Mucosa of stomach (tissue), 1 donor: ENCODE data around the gene SS18.

Source experiments
- H3K27me3 ChIP-seq: one replicate; pipeline ENCODE4 v1.7.0; 2013; ENCODE audit warnings: mild to moderate bottlenecking, low read length; ENCODE audit not compliant: control insufficient read depth, insufficient read depth
- H3K36me3 ChIP-seq: one replicate; pipeline ENCODE4 v1.7.0; 2013; ENCODE audit warnings: low read length; ENCODE audit not compliant: control insufficient read depth, insufficient read depth
- H3K4me1 ChIP-seq: one replicate; pipeline ENCODE4 v1.7.0; 2013; ENCODE audit warnings: mild to moderate bottlenecking, low read length; ENCODE audit not compliant: control insufficient read depth, insufficient read depth
- H3K4me3 ChIP-seq: one replicate; pipeline ENCODE4 v1.7.0; 2013; ENCODE audit warnings: low read length
- H3K9ac ChIP-seq: one replicate; pipeline ENCODE4 v1.7.0; 2013; ENCODE audit warnings: mild to moderate bottlenecking, low read length, moderate library complexity
- H3K9me3 ChIP-seq: one replicate; pipeline ENCODE4 v1.7.0; 2013; ENCODE audit warnings: mild to moderate bottlenecking, low read length, moderate library complexity; ENCODE audit not compliant: control insufficient read depth
- donor health status: Pancreatic carcinoma.

SS18 gene

GRCh38 chr18:25990473-25990872 is 99.9 kb downstream of the SS18 start:
- no peaks in the 10 kb centered on the region for H3K9me3 ChIP-seq
- no peak overlapping the region for H3K4me3 ChIP-seq
- H3K36me3 ChIP-seq = no peaks in the 10 kb centered on the region
- no peak overlapping the region for H3K9ac ChIP-seq
- no peaks in the 10 kb centered on the region for H3K27me3 ChIP-seq
- H3K4me1 ChIP-seq = no peaks in the 10 kb centered on the region

DNA sequence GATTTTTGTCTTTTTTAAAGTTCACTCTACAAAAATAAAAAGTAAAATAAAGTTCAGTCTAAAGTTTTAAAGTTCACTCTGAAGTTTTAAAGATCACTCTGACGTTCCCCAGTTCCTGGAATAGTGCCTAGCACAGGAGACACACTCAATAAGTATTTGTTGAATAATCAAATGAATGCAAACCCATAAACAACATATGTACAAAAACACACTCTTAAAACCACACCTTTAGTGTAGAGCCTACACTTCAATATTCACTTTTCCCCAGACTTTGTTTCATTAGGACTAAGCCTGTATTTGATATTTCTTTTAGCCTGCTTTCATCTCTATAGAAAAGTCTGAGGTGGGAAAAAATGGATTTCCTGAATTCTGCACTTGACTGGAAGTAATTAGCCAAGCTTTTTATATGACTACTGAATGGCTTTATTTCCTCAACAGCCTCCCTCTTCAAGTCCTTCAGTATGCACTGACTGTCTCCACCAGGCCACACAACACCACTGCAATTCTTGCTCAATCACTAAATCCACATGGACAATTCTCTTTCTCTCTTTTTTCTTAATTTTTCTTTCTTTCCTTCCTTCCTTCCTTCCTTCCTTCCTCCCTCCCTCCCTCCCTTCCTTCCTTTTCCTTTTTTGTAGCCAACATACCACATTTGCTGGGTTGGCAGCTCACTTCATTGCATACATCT is 104.6 kb downstream of the SS18 start:
- Histone ChIP-seq H3K9ac (no peak overlapping the region), H3K27me3 (no peaks in the 10 kb centered on the region), H3K36me3 (no peaks in the 10 kb centered on the region), H3K9me3 (no peaks in the 10 kb centered on the region), H3K4me3 (no peak overlapping the region), H3K4me1 (no peaks in the 10 kb centered on the region)

DNA sequence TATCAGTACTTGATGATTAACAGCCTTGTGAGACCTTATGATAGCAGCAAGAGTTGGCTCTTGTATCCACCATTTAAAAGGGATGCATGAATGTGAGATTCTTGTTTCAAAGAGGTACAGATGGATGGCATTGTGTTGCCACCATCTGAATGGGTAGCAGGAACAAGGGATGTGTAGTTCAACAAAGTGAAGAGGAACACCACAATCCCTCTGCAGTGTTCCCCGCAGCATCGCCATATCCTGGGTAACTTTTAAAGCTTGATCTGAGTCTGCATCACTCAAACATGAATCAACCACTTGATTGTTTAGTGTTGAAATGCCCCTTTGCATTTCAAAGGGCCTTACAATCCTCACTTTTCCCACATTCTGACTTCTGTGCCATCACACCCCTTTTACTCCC is 106.7 kb downstream of the SS18 start:
- H3K4me3 ChIP-seq = no peak overlapping the region
- H3K4me1 ChIP-seq = no peaks in the 10 kb centered on the region
- H3K36me3 ChIP-seq = no peaks in the 10 kb centered on the region
- no peaks in the 10 kb centered on the region for H3K9me3 ChIP-seq
- H3K9ac ChIP-seq = no peak overlapping the region
- no peaks in the 10 kb centered on the region for H3K27me3 ChIP-seq

DNA sequence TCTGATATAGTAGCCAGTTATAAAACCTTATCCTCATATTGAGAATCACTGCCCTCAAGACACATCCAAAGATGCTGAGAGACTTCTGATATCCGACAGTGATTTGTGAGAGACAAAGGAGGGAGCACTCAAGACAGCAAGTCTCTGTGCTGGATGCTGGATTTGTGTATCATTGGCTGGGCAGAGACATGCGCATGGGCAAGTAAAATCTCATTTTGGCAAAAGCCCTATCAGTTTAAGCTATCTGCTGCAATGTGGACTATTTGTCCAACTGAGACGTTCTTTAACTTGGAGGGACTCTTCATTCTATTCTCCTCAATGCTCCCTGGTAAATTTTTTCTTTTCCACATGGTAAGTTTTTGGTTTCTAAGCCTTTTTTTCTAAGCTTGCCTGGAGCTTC is 107.5 kb downstream of the SS18 start:
- Histone ChIP-seq H3K4me3 (no peak overlapping the region), H3K9ac (no peak overlapping the region), H3K9me3 (no peaks in the 10 kb centered on the region), H3K36me3 (no peaks in the 10 kb centered on the region), H3K4me1 (no peaks in the 10 kb centered on the region), H3K27me3 (no peaks in the 10 kb centered on the region)

- no peak overlapping the region for H3K4me3 ChIP-seq
- H3K9ac ChIP-seq = no peak overlapping the region
These were observed 108.3 kb downstream of the SS18 start for GRCh38 chr18:25982153-25982552.

DNA sequence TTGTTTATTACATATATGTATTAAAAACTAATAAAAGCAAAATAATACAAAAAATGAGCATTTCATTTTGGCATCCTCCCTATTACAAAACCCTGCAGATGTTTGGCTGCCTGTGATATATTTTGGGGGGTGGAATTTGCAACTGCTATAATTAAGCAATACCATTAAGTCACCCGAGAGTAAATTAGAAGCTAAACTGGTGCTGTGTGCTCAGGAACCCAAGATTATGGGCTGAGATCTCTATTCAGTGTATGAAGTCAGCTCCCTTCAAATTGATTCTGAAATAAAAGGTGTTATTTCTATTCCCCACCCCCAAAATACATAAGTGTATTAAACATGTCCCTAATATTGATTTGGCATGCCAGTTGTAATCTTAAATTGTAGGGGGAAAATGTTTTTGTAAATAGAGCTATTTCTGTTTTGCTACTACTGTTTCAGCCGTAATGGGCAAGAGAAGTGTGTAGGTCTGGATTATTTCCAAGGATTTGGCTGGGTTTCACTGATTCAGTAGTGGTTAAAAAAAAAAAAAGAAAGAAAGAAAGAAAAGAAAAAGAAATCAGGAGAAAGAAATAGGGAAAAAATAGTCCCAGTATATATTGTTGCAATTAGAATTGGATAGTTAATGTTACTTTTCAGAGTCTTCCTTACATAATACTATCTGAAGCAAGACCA is 110.9 kb downstream of the SS18 start:
- Histone ChIP-seq H3K27me3 (no peaks in the 10 kb centered on the region), H3K9me3 (no peaks in the 10 kb centered on the region), H3K9ac (no peak overlapping the region), H3K36me3 (no peaks in the 10 kb centered on the region), H3K4me3 (no peak overlapping the region), H3K4me1 (no peaks in the 10 kb centered on the region)

More at GRCh38 chr18:25982153-25982552, 108.3 kb downstream of the SS18 start:
- Histone ChIP-seq H3K36me3 (no peaks in the 10 kb centered on the region), H3K27me3 (no peaks in the 10 kb centered on the region), H3K4me1 (no peaks in the 10 kb centered on the region), H3K9me3 (no peaks in the 10 kb centered on the region)

GRCh38 chr18:25976554-25976953 is 113.9 kb downstream of the SS18 start:
- Histone ChIP-seq H3K36me3 (no peaks in the 10 kb centered on the region), H3K9me3 (no peaks in the 10 kb centered on the region), H3K9ac (no peak overlapping the region), H3K27me3 (no peaks in the 10 kb centered on the region), H3K4me3 (no peak overlapping the region), H3K4me1 (no peaks in the 10 kb centered on the region)

- H3K4me1 ChIP-seq = no peaks in the 10 kb centered on the region
- no peaks in the 10 kb centered on the region for H3K27me3 ChIP-seq
- no peak overlapping the region for H3K4me3 ChIP-seq
- no peaks in the 10 kb centered on the region for H3K36me3 ChIP-seq
- no peaks in the 10 kb centered on the region for H3K9me3 ChIP-seq
- H3K9ac ChIP-seq = no peak overlapping the region
These were observed 115.8 kb downstream of the SS18 start for GRCh38 chr18:25974630-25975077.
